ENCODE results near the gene NEK8.

The NEK8 gene

GRCh38 chr17:28748852-28749515 is 20.4 kb downstream of the NEK8 start:
- H3K4me3 ChIP-seq (ENCODE audit: low read depth, low read length) = no peak overlapping the region
- TF ChIP-seq CTCF (IDR thresholded peaks at IDR 0.05; ENCODE audit: borderline replicate concordance, insufficient read depth, low read depth, low read length) = no peak

GRCh38 chr17:28749516-28750177 is 21.1 kb downstream of the NEK8 start:
- H3K4me3 ChIP-seq (ENCODE audit: low read depth, low read length) = no peak overlapping the region
- TF ChIP-seq CTCF (IDR thresholded peaks at IDR 0.05; ENCODE audit: borderline replicate concordance, insufficient read depth, low read depth, low read length) = no peak

GRCh38 chr17:28750178-28751047 is 21.8 kb downstream of the NEK8 start:
- peak; percentile 99 for TF ChIP-seq CTCF (IDR thresholded peaks at IDR 0.05; ENCODE audit: borderline replicate concordance, insufficient read depth, low read depth, low read length)
- no peak overlapping the region for H3K4me3 ChIP-seq (ENCODE audit: low read depth, low read length)

- H3K4me3 ChIP-seq (ENCODE audit: low read depth, low read length) = no peak overlapping the region
- no peak for TF ChIP-seq CTCF (IDR thresholded peaks at IDR 0.05; ENCODE audit: borderline replicate concordance, insufficient read depth, low read depth, low read length)
Observed at GRCh38 chr17:28751600-28752366, 23.2 kb downstream of the NEK8 start.

- TF ChIP-seq CTCF (IDR thresholded peaks at IDR 0.05; ENCODE audit: borderline replicate concordance, insufficient read depth, low read depth, low read length) = no peak
- no peak overlapping the region for H3K4me3 ChIP-seq (ENCODE audit: low read depth, low read length)
Observed at GRCh38 chr17:28755486-28755885, 26.9 kb downstream of the NEK8 start.

GRCh38 chr17:28756049-28756804 is 27.6 kb downstream of the NEK8 start:
- H3K4me3 ChIP-seq (ENCODE audit: low read depth, low read length) = no peak overlapping the region
- no peak for TF ChIP-seq CTCF (IDR thresholded peaks at IDR 0.05; ENCODE audit: borderline replicate concordance, insufficient read depth, low read depth, low read length)
